ENCODE results near the gene JARID2. TPM values are rescaled to one million over a fixed set of nuclear protein-coding genes. Genes with fewer than 3 reads are reported as not detected.

JARID2 gene
- total and polyA plus RNA-seq, 10 of the 15 experiments (the other 5 are each of a cell fraction or from before 2014, with no cell fraction given): 4.2 to 21.6 (median 11.7) TPM

GRCh38 chr6:15506066-15506465 is 260.2 kb downstream of the JARID2 start:
- ChIA-PET POLR2A (interaction anchor here (0.5 kb wide), 1 partner anchor 422 kb away, joined by 3 read pairs; no protein-coding TSS in a partner anchor), RAD21 (ENCODE audit: unreplicated experiment) (no interaction called here), SMC1A (ENCODE audit: uncharacterized antibody, unreplicated experiment) (interaction anchor here (1.3 to 1.6 kb wide), 2 partner anchors 9 to 117 kb away, joined by 3 to 7 read pairs; no protein-coding TSS in a partner anchor), CTCF (interaction anchor here (1.3 to 2.1 kb wide), 2 partner anchors 14 to 117 kb away, joined by 4 to 7 read pairs; no protein-coding TSS in a partner anchor)
- intact Hi-C loops (cut with micrococcal nuclease; ENCODE audit: unreplicated experiment): no loop called here
- H3K4me3 ChIP-seq: no peak overlapping the region
- H3K27ac ChIP-seq (ENCODE audit: control insufficient read depth, insufficient read depth): no peak overlapping the region
- H2AFZ ChIP-seq (ENCODE audit: control insufficient read depth, low read depth, low read length): no peak overlapping the region
- H3K36me3 ChIP-seq (ENCODE audit: control insufficient read depth in 2 of 2, insufficient read depth in 2 of 2, low read length in 1 of 2): peaks cover 24 to 47% of the 10 kb centered on the region in 2 experiments; a peak in 3 of 4 replicates
- 90% methylated on average over 7 of the region's 7 CpGs for WGBS (ENCODE audit: insufficient coverage, insufficient replicate concordance, low lambda C conversion rate, missing lambda C conversion rate)
- in situ Hi-C loops (cut with MboI): no loop called here
- no peaks in the 10 kb centered on the region for H3K79me2 ChIP-seq (ENCODE audit: control insufficient read depth, insufficient read depth, low read length)
- no peaks in the 10 kb centered on the region for H3K4me1 ChIP-seq (ENCODE audit: control insufficient read depth, insufficient read depth, low read length)
- H4K20me1 ChIP-seq (ENCODE audit: control insufficient read depth, insufficient read depth): no peaks in the 10 kb centered on the region
- ATAC-seq (no peak), DNase-seq (ENCODE audit: low read depth, low spot score) (no peak), FAIRE-seq (no peak)
- no peaks in the 10 kb centered on the region for H3K9me3 ChIP-seq (replicated peaks; ENCODE audit: control insufficient read depth, insufficient read depth, low read length)
- H3K27me3 ChIP-seq (replicated peaks in 1 of 2; ENCODE audit: control insufficient read depth in 2 of 2, insufficient read depth in 2 of 2, low read length in 1 of 2): no peaks in the 10 kb centered on the region
- no peak overlapping the region for H3K9ac ChIP-seq (ENCODE audit: control insufficient read depth, insufficient read depth, low read length)
- TF ChIP-seq WRNIP1 (IDR thresholded peaks at IDR 0.05; ENCODE audit: borderline replicate concordance, low read depth, low read length): no peak
- TF ChIP-seq ZNF687 (IDR thresholded peaks at IDR 0.05): no peak
- no TSS peak for BruUV-seq (replicated peaks)
- H3K4me2 ChIP-seq (ENCODE audit: control insufficient read depth, insufficient read depth): no peak overlapping the region

GRCh38 chr6:15507221-15507620 is 261.4 kb downstream of the JARID2 start:
- Histone ChIP-seq H3K4me2 (ENCODE audit: control insufficient read depth, insufficient read depth) (no peak overlapping the region), H3K27ac (ENCODE audit: control insufficient read depth, insufficient read depth) (no peak overlapping the region), H3K9ac (ENCODE audit: control insufficient read depth, insufficient read depth, low read length) (no peak overlapping the region), H3K4me3 (no peak overlapping the region), H2AFZ (ENCODE audit: control insufficient read depth, low read depth, low read length) (no peak overlapping the region), H3K4me1 (ENCODE audit: control insufficient read depth, insufficient read depth, low read length) (no peaks in the 10 kb centered on the region), H3K27me3 (replicated peaks in 1 of 2; ENCODE audit: control insufficient read depth in 2 of 2, insufficient read depth in 2 of 2, low read length in 1 of 2) (no peaks in the 10 kb centered on the region), H3K36me3 (ENCODE audit: control insufficient read depth in 2 of 2, insufficient read depth in 2 of 2, low read length in 1 of 2) (peaks cover 28 to 48% of the 10 kb centered on the region in 2 experiments), H4K20me1 (ENCODE audit: control insufficient read depth, insufficient read depth) (no peaks in the 10 kb centered on the region), H3K79me2 (ENCODE audit: control insufficient read depth, insufficient read depth, low read length) (no peaks in the 10 kb centered on the region), H3K9me3 (replicated peaks; ENCODE audit: control insufficient read depth, insufficient read depth, low read length) (no peaks in the 10 kb centered on the region)
- intact Hi-C loops (cut with micrococcal nuclease; ENCODE audit: unreplicated experiment): no loop called here
- ChIA-PET POLR2A (no interaction called here), CTCF (interaction anchor here (0.8 kb wide), 1 partner anchor 116 kb away, joined by 3 read pairs; no protein-coding TSS in a partner anchor), SMC1A (ENCODE audit: uncharacterized antibody, unreplicated experiment) (no interaction called here), RAD21 (ENCODE audit: unreplicated experiment) (no interaction called here)
- ATAC-seq: no peak
- no TSS peak for BruUV-seq (replicated peaks)
- no peak for FAIRE-seq
- in situ Hi-C loops (cut with MboI): no loop called here
- 97% methylated on average over 11 of the region's 11 CpGs for WGBS (ENCODE audit: insufficient coverage, insufficient replicate concordance, low lambda C conversion rate, missing lambda C conversion rate)
- DNase-seq (ENCODE audit: low read depth, low spot score): no peak
- TF ChIP-seq PKNOX1 (IDR thresholded peaks at IDR 0.05) (no peak), POLR2A (IDR thresholded peaks at IDR 0.05; ENCODE audit: low read depth, low read length) (no peak), NR2C1 (IDR thresholded peaks at IDR 0.05) (no peak), HDAC6 (IDR thresholded peaks at IDR 0.05; ENCODE audit: unreplicated experiment) (no peak), PAX8 (IDR thresholded peaks at IDR 0.05) (no peak), NFXL1 (IDR thresholded peaks at IDR 0.05; ENCODE audit: borderline replicate concordance) (no peak), SP1 (IDR thresholded peaks at IDR 0.05; ENCODE audit: low read depth, low read length) (no peak), E4F1 (IDR thresholded peaks at IDR 0.05; ENCODE audit: borderline replicate concordance, partially characterized antibody) (no peak), MXI1 (IDR thresholded peaks at IDR 0.05; ENCODE audit: low read depth, low read length) (no peak)
